ENCODE measurements around the gene CDH4.

CDH4 gene

GRCh38 chr20:61256824-61257223, 4.8 kb downstream of the CDH4 start:
- Histone ChIP-seq H3K4me1 (ENCODE audit: control insufficient read depth in 1 of 2, insufficient read depth in 1 of 2, low read depth in 1 of 2, low read length in 1 of 2) (peaks cover 0 to 12% of the 10 kb centered on the region in 2 experiments), H3K27me3 (peaks cover 53% of the 10 kb centered on the region), H3K4me3 (ENCODE audit: low read depth in 1 of 2, low read length in 1 of 2) (no peak overlapping the region), H3K9me3 (no peaks in the 10 kb centered on the region), H3K27ac (no peak overlapping the region), H3K36me3 (no peaks in the 10 kb centered on the region)
- no peak for TF ChIP-seq CTCF (IDR thresholded peaks at IDR 0.05)

- H3K36me3 ChIP-seq: no peaks in the 10 kb centered on the region
- peaks cover 0 to 10% of the 10 kb centered on the region in 2 experiments for H3K4me1 ChIP-seq (ENCODE audit: control insufficient read depth in 1 of 2, insufficient read depth in 1 of 2, low read depth in 1 of 2, low read length in 1 of 2)
- H3K9me3 ChIP-seq: no peaks in the 10 kb centered on the region
- no peak overlapping the region for H3K4me3 ChIP-seq (ENCODE audit: low read depth in 1 of 2, low read length in 1 of 2)
- TF ChIP-seq CTCF (IDR thresholded peaks at IDR 0.05): no peak
- no peak overlapping the region for H3K27ac ChIP-seq
- H3K27me3 ChIP-seq: peaks cover 50% of the 10 kb centered on the region
Measured at GRCh38 chr20:61257611-61258010, 5.5 kb downstream of the CDH4 start.

- Histone ChIP-seq H3K9me3 (no peaks in the 10 kb centered on the region), H3K27me3 (peaks cover 28% of the 10 kb centered on the region), H3K4me1 (ENCODE audit: control insufficient read depth in 1 of 2, insufficient read depth in 1 of 2, low read depth in 1 of 2, low read length in 1 of 2) (no peaks in the 10 kb centered on the region), H3K36me3 (no peaks in the 10 kb centered on the region), H3K27ac (no peak overlapping the region), H3K4me3 (ENCODE audit: low read depth in 1 of 2, low read length in 1 of 2) (no peak overlapping the region)
- no peak for TF ChIP-seq CTCF (IDR thresholded peaks at IDR 0.05)
Measured at GRCh38 chr20:61259741-61260140, 7.7 kb downstream of the CDH4 start.

- Histone ChIP-seq H3K27me3 (peaks cover 17% of the 10 kb centered on the region), H3K36me3 (no peaks in the 10 kb centered on the region), H3K4me1 (ENCODE audit: control insufficient read depth in 1 of 2, insufficient read depth in 1 of 2, low read depth in 1 of 2, low read length in 1 of 2) (no peaks in the 10 kb centered on the region), H3K9me3 (no peaks in the 10 kb centered on the region), H3K4me3 (ENCODE audit: low read depth in 1 of 2, low read length in 1 of 2) (no peak overlapping the region), H3K27ac (no peak overlapping the region)
- TF ChIP-seq CTCF (IDR thresholded peaks at IDR 0.05): no peak
Measured at GRCh38 chr20:61260905-61261304, 8.8 kb downstream of the CDH4 start.

GRCh38 chr20:61262036-61262435, 10.0 kb downstream of the CDH4 start:
- Histone ChIP-seq H3K27ac (no peak overlapping the region), H3K4me3 (ENCODE audit: low read depth in 1 of 2, low read length in 1 of 2) (no peak overlapping the region), H3K9me3 (no peaks in the 10 kb centered on the region), H3K27me3 (peaks cover 5% of the 10 kb centered on the region), H3K36me3 (no peaks in the 10 kb centered on the region), H3K4me1 (ENCODE audit: control insufficient read depth in 1 of 2, insufficient read depth in 1 of 2, low read depth in 1 of 2, low read length in 1 of 2) (no peaks in the 10 kb centered on the region)
- no peak for TF ChIP-seq CTCF (IDR thresholded peaks at IDR 0.05)

GRCh38 chr20:61262514-61262913, 10.5 kb downstream of the CDH4 start:
- H3K4me3 ChIP-seq (ENCODE audit: low read depth in 1 of 2, low read length in 1 of 2): no peak overlapping the region
- no peaks in the 10 kb centered on the region for H3K9me3 ChIP-seq
- H3K36me3 ChIP-seq: no peaks in the 10 kb centered on the region
- no peak overlapping the region for H3K27ac ChIP-seq
- no peak for TF ChIP-seq CTCF (IDR thresholded peaks at IDR 0.05)
- peaks cover 3% of the 10 kb centered on the region for H3K27me3 ChIP-seq
- H3K4me1 ChIP-seq (ENCODE audit: control insufficient read depth in 1 of 2, insufficient read depth in 1 of 2, low read depth in 1 of 2, low read length in 1 of 2): no peaks in the 10 kb centered on the region
